HG02642 (cell line): Measurements from ENCODE around the gene DEXI.
A peak's percentile ranks its signal among the peaks of the same experiment; 100 is the strongest.
"Not testable (repeated sequence)": the region's sequence is repeated elsewhere in the genome, so short reads cannot be mapped to it uniquely, and the experiment has no call there.

Experiments used
- ATAC-seq: cut with Tn5 transposase; IDR thresholded peaks from one replicate; pipeline ENCODE4 v1.9.1; 2021; ENCODE audit warnings: mild to moderate bottlenecking; ENCODE audit not compliant: unreplicated experiment, poor library complexity

DEXI gene

DNA sequence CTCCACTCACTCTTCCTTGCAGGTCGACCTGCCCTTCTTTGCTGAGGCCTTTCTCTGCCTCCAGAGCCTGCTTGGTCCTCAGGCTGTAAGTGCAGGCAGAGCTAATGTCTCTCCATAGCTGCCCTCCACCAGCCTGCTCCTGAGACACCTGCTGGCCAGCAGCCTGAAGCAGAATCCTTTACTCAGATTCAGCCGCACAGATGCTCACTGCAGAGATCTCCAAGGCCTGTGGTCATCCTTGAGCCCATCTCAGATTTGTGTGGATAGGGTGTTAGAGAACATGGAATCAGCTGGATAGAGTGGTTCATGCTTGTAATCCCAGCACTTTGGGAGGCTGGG lies 11.5 kb downstream of the DEXI start:
- no peak for ATAC-seq

GRCh38 chr16:10929853-10930754 lies 12.2 kb downstream of the DEXI start:
- no peak for ATAC-seq

GRCh38 chr16:10929097-10929496 lies 13.2 kb downstream of the DEXI start:
- ATAC-seq = not testable (repeated sequence)

GRCh38 chr16:10927497-10928112 lies 14.7 kb downstream of the DEXI start:
- ATAC-seq = no peak

GRCh38 chr16:10926867-10927266 lies 15.4 kb downstream of the DEXI start:
- no peak for ATAC-seq

DNA sequence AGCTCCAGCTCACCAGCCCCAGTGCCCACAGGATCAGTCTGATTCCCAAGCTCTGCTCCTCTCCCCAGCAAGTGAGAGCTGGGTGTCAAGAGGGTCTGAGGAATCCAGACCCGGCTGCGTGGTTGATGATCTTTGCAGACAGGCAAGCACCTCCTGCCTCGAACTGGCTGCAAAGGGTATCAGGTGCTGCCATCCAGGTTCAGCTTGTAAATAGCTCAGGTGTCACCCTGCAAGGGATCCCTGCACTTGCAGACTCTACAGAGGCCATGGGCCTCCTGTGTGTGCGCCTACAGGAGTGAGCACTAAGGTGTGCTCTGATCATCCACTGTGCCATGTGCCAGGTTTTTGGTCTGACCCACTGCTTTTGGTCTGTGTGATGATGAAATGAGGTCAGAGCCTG lies 16.2 kb downstream of the DEXI start:
- no peak for ATAC-seq

- not testable (repeated sequence) for ATAC-seq
These were observed 17.0 kb downstream of the DEXI start for GRCh38 chr16:10925285-10925684.

- ATAC-seq = no peak
These were observed 18.5 kb downstream of the DEXI start for GRCh38 chr16:10923650-10924214.

- no peak for ATAC-seq
These were observed 19.1 kb downstream of the DEXI start for GRCh38 chr16:10923146-10923649.

DNA sequence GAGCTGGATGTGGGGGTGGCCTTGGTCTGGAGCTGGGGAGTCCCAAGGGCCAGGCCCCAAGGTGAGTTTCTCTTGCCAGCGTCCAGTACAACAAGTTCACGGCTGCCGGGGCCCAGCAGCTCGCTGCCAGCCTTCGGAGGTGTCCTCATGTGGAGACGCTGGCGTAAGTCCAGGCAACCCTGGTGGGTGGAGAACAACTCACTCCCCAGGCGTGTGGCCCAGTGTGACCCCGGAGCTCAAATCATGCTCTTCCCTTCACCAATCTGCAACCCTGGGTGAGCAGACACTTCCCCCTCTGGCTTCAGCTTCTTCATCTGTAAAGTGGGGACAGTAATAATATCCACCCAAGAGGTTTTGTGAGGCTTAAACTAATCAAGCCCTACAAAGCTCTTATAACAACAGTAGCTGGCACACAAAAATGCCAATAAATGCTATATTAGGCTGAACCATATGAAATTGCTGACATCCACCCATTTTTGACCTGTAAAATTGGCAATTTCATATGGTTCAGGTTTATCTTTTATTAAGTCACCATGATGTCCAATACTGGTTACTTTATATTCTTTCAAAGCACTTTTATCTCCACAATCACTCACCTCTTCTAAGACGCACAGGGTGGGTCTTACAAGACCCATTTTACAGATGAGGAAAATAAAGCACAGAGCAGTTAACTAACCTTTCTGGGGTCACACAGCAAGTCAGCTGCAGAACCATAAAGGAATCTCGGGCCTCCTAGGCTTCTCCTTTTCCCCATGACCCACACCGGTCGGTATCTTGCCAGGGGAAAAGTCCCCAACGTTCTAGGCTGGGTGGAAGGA lies 19.7 kb downstream of the DEXI start:
- no peak for ATAC-seq

DNA sequence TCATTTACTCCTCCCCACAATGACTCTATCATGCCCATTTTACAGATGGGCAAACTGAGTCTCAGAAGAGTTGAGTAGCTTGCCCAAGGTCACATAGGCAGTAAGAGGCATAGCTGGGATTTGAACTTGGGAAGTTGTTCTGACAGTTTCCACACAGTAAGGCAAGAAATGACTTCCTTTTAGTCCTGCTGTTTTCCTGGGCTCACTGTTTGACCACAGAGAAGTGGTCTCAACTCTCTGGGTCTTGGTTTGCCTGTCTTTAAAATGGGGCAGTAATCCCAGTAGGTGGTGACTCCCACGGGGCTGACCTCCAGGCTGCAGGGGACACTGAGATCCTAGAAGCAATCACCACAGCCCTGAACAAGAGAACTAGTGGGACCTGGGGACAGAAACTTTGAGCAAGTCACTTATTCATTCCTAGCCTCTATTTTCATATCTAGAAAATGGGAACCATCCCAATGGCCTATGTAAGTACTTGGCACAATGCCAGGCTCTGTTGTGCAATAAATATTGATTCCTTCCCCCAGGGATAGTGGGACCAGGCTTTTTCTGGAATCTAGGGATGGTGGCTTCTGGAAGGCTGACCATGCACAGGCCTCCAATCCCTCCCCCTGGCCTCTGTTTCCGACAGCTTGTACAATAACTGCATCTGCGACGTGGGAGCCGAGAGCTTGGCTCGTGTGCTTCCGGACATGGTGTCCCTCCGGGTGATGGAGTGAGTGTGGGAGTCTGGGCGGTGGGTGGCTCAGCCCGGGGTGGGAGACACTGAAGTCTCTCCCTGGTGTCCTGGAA lies 20.5 kb downstream of the DEXI start:
- ATAC-seq = no peak

DNA sequence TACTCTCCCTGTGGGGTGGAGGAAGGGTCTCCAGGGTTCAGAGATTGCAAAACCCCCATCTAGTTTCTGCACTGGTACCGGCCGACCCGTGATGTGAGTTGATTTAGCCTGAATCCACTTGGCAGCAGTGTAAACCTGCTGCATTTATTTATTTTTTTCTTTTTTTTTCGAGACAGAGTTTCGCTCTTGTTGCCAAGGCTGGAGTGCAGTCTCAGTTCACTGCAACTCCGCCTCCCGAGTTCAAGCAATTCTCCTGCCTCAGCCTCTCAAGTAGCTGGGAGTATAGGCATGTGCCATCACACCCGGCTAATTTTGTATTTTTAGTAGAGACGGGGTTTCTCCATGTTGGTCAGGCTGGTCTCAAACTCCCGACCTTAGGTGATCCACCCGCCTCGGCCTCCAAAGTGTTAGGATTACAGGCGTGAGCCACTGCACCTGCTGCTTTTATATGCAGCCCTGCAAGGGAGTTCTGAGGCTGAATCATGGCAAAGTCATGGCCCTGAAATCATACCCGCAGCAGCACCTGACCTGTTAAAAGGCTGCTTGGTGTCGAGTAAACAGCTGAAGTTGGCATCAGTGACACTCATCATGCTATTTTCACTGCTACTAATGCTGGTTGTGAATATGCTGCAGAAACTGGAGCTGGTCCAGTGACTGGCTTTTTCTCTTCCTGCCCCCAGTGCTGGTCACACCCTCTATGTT lies 21.4 kb downstream of the DEXI start:
- ATAC-seq = no peak

GRCh38 chr16:10919003-10919351 lies 23.3 kb downstream of the DEXI start:
- no peak for ATAC-seq

DNA sequence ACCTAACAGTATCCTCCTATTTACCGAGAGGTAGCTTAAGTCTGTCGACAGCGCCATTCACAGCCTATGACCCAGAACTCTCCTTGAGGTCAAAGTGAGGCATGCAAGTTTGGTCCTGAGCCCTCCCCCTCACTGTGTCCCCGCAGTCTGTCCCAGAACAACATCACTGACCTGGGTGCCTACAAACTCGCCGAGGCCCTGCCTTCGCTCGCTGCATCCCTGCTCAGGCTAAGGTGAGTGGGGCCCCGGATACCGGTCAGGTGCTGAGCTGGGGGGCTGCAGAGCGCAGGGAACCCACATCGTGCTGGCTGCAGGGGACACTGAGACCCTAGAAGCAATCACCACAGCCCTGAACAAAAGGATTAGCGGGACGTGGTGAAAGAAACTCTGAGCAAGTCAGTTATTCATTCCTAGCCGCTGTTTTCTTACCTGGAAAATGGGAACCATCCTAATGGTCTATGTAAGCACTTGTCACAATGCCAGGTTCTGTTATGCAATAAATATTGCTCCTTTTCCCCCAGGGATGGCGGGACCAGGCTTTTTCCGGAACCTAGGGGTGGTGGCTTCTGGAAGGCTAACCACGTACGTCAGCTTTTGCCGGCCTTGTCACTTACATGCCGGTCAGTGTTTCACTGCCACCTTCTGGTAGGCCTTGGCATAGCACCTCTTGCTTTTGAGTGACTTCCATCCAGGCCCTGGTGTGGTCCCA lies 23.8 kb downstream of the DEXI start:
- ATAC-seq = peak; percentile 70

DNA sequence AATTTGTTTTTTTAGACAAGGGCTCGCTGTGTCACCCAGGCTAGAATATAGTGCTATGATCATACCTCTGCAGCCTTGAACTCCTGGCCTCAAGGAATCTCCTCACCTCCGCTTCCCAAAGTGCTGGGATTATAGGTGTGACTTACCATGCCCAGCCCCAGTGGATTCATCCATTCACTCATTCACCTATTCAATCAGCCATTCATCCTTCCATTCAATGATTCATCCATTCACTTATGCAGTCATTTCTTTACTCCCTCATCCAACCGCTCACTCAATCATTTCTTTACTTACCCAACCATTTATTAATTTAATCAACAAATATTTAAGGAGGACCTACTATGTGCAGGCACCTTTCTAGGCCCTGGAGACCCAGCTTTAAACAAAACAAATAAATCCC lies 25.7 kb downstream of the DEXI start:
- ATAC-seq = no peak

DNA sequence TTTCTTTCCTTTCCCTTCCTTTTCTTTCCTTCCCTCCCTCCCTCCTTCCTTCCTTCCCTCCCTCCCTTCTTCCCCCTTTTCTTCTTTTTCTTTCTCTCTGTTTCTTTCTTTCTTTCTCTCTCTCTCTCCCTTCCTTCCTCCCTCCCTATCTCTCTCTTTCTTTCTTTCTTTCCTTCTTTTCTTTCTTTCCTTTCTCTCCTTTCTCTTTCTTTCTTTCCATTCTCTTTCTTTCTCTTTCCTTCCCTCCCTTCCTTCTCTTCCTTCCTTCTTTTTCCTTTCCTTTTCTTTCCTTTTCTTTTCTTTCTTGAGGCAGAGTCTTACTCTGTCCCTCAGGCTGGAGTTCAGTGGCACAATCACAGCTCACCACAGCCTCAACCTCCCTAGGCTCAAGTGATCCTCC lies 31.0 kb downstream of the DEXI start:
- no peak for ATAC-seq

GRCh38 chr16:10907757-10908045 lies 34.6 kb downstream of the DEXI start:
- no peak for ATAC-seq

DNA sequence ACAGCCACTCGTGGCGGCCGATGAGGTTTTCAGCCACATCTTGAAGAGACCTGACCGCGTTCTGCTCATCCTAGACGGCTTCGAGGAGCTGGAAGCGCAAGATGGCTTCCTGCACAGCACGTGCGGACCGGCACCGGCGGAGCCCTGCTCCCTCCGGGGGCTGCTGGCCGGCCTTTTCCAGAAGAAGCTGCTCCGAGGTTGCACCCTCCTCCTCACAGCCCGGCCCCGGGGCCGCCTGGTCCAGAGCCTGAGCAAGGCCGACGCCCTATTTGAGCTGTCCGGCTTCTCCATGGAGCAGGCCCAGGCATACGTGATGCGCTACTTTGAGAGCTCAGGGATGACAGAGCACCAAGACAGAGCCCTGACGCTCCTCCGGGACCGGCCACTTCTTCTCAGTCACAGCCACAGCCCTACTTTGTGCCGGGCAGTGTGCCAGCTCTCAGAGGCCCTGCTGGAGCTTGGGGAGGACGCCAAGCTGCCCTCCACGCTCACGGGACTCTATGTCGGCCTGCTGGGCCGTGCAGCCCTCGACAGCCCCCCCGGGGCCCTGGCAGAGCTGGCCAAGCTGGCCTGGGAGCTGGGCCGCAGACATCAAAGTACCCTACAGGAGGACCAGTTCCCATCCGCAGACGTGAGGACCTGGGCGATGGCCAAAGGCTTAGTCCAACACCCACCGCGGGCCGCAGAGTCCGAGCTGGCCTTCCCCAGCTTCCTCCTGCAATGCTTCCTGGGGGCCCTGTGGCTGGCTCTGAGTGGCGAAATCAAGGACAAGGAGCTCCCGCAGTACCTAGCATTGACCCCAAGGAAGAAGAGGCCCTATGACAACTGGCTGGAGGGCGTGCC lies 35.1 kb downstream of the DEXI start:
- no peak for ATAC-seq
